ENCODE measurements around the gene LZTS3. TPM values are rescaled to one million over a fixed set of nuclear protein-coding genes. Genes with fewer than 3 reads are reported as not detected.

Gene LZTS3
- total and polyA plus RNA-seq, 2 of the 13 experiments (the other 11 are each of a cell fraction or from before 2014, with no cell fraction given), result 10.1 to 31.3 TPM

GRCh38 chr20:3117839-3118379, 55.4 kb downstream of the LZTS3 start (continued):
- TF ChIP-seq KLF6 (CRISPR knock-in tag; IDR thresholded peaks at IDR 0.05), result 0 out of 2 replicates have a peak, but pooled peaks have one; percentile 47
- TF ChIP-seq ZNF614 (CRISPR knock-in tag; IDR thresholded peaks at IDR 0.05; ENCODE audit: borderline replicate concordance), result peak; percentile 87; the same call in 1 of the 2 replicates
- peak; percentile 63 for TF ChIP-seq TBX2 (CRISPR knock-in tag; IDR thresholded peaks at IDR 0.05; ENCODE audit: borderline replicate concordance)
- peak; percentile 63; the same call in 1 of the 2 replicates for TF ChIP-seq ZNF350 (CRISPR knock-in tag; IDR thresholded peaks at IDR 0.05; ENCODE audit: borderline replicate concordance, low read depth)
- peak; percentile 69; the same call in 1 of the 2 replicates for TF ChIP-seq KMT2B (CRISPR knock-in tag; IDR thresholded peaks at IDR 0.05)
- TF ChIP-seq, protein P1, sequence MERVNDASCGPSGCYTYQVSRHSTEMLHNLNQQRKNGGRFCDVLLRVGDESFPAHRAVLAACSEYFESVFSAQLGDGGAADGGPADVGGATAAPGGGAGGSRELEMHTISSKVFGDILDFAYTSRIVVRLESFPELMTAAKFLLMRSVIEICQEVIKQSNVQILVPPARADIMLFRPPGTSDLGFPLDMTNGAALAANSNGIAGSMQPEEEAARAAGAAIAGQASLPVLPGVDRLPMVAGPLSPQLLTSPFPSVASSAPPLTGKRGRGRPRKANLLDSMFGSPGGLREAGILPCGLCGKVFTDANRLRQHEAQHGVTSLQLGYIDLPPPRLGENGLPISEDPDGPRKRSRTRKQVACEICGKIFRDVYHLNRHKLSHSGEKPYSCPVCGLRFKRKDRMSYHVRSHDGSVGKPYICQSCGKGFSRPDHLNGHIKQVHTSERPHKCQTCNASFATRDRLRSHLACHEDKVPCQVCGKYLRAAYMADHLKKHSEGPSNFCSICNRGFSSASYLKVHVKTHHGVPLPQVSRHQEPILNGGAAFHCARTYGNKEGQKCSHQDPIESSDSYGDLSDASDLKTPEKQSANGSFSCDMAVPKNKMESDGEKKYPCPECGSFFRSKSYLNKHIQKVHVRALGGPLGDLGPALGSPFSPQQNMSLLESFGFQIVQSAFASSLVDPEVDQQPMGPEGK (CRISPR knock-in tag; IDR thresholded peaks at IDR 0.05), result peak; percentile 75
- TF ChIP-seq, protein P2, sequence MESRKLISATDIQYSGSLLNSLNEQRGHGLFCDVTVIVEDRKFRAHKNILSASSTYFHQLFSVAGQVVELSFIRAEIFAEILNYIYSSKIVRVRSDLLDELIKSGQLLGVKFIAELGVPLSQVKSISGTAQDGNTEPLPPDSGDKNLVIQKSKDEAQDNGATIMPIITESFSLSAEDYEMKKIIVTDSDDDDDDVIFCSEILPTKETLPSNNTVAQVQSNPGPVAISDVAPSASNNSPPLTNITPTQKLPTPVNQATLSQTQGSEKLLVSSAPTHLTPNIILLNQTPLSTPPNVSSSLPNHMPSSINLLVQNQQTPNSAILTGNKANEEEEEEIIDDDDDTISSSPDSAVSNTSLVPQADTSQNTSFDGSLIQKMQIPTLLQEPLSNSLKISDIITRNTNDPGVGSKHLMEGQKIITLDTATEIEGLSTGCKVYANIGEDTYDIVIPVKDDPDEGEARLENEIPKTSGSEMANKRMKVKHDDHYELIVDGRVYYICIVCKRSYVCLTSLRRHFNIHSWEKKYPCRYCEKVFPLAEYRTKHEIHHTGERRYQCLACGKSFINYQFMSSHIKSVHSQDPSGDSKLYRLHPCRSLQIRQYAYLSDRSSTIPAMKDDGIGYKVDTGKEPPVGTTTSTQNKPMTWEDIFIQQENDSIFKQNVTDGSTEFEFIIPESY (CRISPR knock-in tag; IDR thresholded peaks at IDR 0.05), result peak; percentile 88
- TF ChIP-seq, protein P3, sequence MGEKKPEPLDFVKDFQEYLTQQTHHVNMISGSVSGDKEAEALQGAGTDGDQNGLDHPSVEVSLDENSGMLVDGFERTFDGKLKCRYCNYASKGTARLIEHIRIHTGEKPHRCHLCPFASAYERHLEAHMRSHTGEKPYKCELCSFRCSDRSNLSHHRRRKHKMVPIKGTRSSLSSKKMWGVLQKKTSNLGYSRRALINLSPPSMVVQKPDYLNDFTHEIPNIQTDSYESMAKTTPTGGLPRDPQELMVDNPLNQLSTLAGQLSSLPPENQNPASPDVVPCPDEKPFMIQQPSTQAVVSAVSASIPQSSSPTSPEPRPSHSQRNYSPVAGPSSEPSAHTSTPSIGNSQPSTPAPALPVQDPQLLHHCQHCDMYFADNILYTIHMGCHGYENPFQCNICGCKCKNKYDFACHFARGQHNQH (CRISPR knock-in tag; IDR thresholded peaks at IDR 0.05), result peak; percentile 86
- TF ChIP-seq SRY (CRISPR knock-in tag; IDR thresholded peaks at IDR 0.05), result 0 out of 2 replicates have a peak, but pooled peaks have one; percentile 47
- TF ChIP-seq TOE1 (CRISPR knock-in tag; IDR thresholded peaks at IDR 0.05), result peak; percentile 84; the same call in 1 of the 2 replicates
- 0 out of 2 replicates have a peak, but pooled peaks have one; percentile 22 for TF ChIP-seq CENPBD1 (CRISPR knock-in tag; IDR thresholded peaks at IDR 0.05; ENCODE audit: borderline replicate concordance, low read depth)
- TF ChIP-seq, protein P4, sequence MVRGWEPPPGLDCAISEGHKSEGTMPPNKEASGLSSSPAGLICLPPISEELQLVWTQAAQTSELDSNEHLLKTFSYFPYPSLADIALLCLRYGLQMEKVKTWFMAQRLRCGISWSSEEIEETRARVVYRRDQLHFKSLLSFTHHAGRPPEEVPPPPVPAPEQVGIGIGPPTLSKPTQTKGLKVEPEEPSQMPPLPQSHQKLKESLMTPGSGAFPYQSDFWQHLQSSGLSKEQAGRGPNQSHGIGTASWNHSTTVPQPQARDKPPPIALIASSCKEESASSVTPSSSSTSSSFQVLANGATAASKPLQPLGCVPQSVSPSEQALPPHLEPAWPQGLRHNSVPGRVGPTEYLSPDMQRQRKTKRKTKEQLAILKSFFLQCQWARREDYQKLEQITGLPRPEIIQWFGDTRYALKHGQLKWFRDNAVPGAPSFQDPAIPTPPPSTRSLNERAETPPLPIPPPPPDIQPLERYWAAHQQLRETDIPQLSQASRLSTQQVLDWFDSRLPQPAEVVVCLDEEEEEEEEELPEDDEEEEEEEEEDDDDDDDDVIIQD (CRISPR knock-in tag; IDR thresholded peaks at IDR 0.05; ENCODE audit: low read depth), result peak; percentile 71
- TF ChIP-seq, protein P5, sequence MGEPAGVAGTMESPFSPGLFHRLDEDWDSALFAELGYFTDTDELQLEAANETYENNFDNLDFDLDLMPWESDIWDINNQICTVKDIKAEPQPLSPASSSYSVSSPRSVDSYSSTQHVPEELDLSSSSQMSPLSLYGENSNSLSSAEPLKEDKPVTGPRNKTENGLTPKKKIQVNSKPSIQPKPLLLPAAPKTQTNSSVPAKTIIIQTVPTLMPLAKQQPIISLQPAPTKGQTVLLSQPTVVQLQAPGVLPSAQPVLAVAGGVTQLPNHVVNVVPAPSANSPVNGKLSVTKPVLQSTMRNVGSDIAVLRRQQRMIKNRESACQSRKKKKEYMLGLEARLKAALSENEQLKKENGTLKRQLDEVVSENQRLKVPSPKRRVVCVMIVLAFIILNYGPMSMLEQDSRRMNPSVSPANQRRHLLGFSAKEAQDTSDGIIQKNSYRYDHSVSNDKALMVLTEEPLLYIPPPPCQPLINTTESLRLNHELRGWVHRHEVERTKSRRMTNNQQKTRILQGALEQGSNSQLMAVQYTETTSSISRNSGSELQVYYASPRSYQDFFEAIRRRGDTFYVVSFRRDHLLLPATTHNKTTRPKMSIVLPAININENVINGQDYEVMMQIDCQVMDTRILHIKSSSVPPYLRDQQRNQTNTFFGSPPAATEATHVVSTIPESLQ (CRISPR knock-in tag; conservative IDR thresholded peaks at IDR 0.05), result peak; percentile 84; the same call in 1 of the 2 replicates
- peak; percentile 91 for TF ChIP-seq GATAD2A (CRISPR knock-in tag; IDR thresholded peaks at IDR 0.05)
- peak; percentile 78 for TF ChIP-seq ARID5B (CRISPR knock-in tag; IDR thresholded peaks at IDR 0.05)
